A673 (cell line): ENCODE results near the gene HSH2D. TPM values are rescaled to one million over a fixed set of nuclear protein-coding genes. Genes with fewer than 3 reads are reported as not detected.

Source experiments
- BruUV-seq: library from RNA; stranded (reverse); fragments of 400-500 nt; replicated peaks from 2 replicates; lab custom pipeline; 2021; lab: Mats Ljungman, UMichigan
- CTCF ChIA-PET: fragments of 300-600 bp; sonication (Branson Sonifier 250); formaldehyde crosslinking; loops from one replicate; lab custom pipeline; 2022; ENCODE audit warnings: antibody characterized with exemption; lab: Charles Lee
- POLR2A ChIA-PET: fragments of 300-600 bp; sonication (Branson Sonifier 250); formaldehyde crosslinking; loops from one replicate; lab custom pipeline; 2022; ENCODE audit warnings: antibody characterized with exemption; ENCODE audit not compliant: low non-redundant PET; lab: Charles Lee
- DNase-seq: peaks from one replicate; pipeline ENCODE4 v3.0.0-alpha.2; 2015; ENCODE audit warnings: low spot score
- H3K27ac ChIP-seq: fragments of 200-600 bp; sonication (generic); 2 replicates; pipeline ENCODE4 v1.5.1; 2016; ENCODE audit warnings: mixed run types, low read depth, mild to moderate bottlenecking, mixed read lengths, antibody characterized with exemption, low read length; ENCODE audit not compliant: poor library complexity, severe bottlenecking
- H3K27me3 ChIP-seq: fragments of 200-600 bp; sonication (generic); replicated peaks from 2 replicates; pipeline ENCODE4 v1.6.1; 2017; ENCODE audit warnings: mixed run types, low read depth, mild to moderate bottlenecking, mixed read lengths, antibody characterized with exemption, low read length; ENCODE audit not compliant: insufficient read depth, poor library complexity
- H3K36me3 ChIP-seq: fragments of 200-600 bp; sonication (generic); 2 replicates; pipeline ENCODE4 v1.6.1; 2016; ENCODE audit warnings: mixed run types, mild to moderate bottlenecking, mixed read lengths, antibody characterized with exemption, low read length; ENCODE audit not compliant: insufficient read depth, poor library complexity, severe bottlenecking
- H3K4me1 ChIP-seq: fragments of 200-600 bp; sonication (generic); 2 replicates; pipeline ENCODE4 v1.6.1; 2017; ENCODE audit warnings: mixed run types, mild to moderate bottlenecking, mixed read lengths, antibody characterized with exemption, low read length; ENCODE audit not compliant: insufficient read depth, poor library complexity, severe bottlenecking
- H3K4me3 ChIP-seq: fragments of 200-600 bp; sonication (generic); 2 replicates; pipeline ENCODE4 v1.5.1; 2016; ENCODE audit warnings: low read depth, mixed run types, mild to moderate bottlenecking, mixed read lengths, low read length; ENCODE audit not compliant: poor library complexity, severe bottlenecking
- H3K9me3 ChIP-seq: fragments of 200-600 bp; sonication (generic); 2 replicates; pipeline ENCODE4 v1.6.1; 2016; ENCODE audit warnings: mixed run types, low read depth, mild to moderate bottlenecking, mixed read lengths, antibody characterized with exemption, low read length; ENCODE audit not compliant: poor library complexity, severe bottlenecking
- CTCF ChIP-seq: fragments of 300-800, 200-600 bp; sonication (generic); conservative IDR thresholded peaks from 2 replicates; pipeline ENCODE4 v1.5.1; 2017; ENCODE audit warnings: low read depth, mild to moderate bottlenecking, antibody characterized with exemption, low read length, moderate library complexity, mixed read lengths
- EZH2 ChIP-seq: fragments of 200-600 bp; sonication (generic); IDR thresholded peaks from 2 replicates; pipeline ENCODE4 v1.6.1; 2017; ENCODE audit warnings: borderline replicate concordance, low read depth, mild to moderate bottlenecking, mixed read lengths, antibody characterized with exemption, low read length; ENCODE audit not compliant: poor library complexity, severe bottlenecking
- intact Hi-C: fragments of 100-400 bp; cut with micrococcal nuclease; formaldehyde crosslinking; loops from one replicate; pipeline ENCODE4 v1.10.0; 2022; ENCODE audit not compliant: unreplicated experiment
- total RNA-seq: library from RNA; stranded (reverse); gene quantifications from 2 replicates; pipeline ENCODE4 v1.2.3, GENCODE V29; 2021

The HSH2D gene
- total RNA-seq, 1 experiment from 2014 or later, result not detected

GRCh38 chr19:16161840-16162239 lies 18.4 kb downstream of the HSH2D start:
- no TSS peak for BruUV-seq
- TF ChIP-seq EZH2 (no peak), CTCF (no peak)
- ChIA-PET POLR2A (no interaction called here), CTCF (interaction anchor here (0.6 to 0.7 kb wide), 3 partner anchors 53 to 1697 kb away, joined by 11 to 13 read pairs (median 12); no protein-coding TSS in a partner anchor)
- H3K4me3 ChIP-seq, result no peak overlapping the region
- no peak for DNase-seq
- H3K4me1 ChIP-seq, result no peaks in the 10 kb centered on the region
- H3K9me3 ChIP-seq, result no peaks in the 10 kb centered on the region
- no peak overlapping the region for H3K27ac ChIP-seq
- no peaks in the 10 kb centered on the region for H3K36me3 ChIP-seq
- no peaks in the 10 kb centered on the region for H3K27me3 ChIP-seq
- intact Hi-C loops, result no loop called here

- Histone ChIP-seq H3K27me3 (no peaks in the 10 kb centered on the region), H3K27ac (no peak overlapping the region), H3K9me3 (no peaks in the 10 kb centered on the region), H3K4me3 (no peak overlapping the region), H3K36me3 (no peaks in the 10 kb centered on the region), H3K4me1 (no peaks in the 10 kb centered on the region)
- no TSS peak for BruUV-seq
- TF ChIP-seq CTCF (no peak), EZH2 (no peak)
- intact Hi-C loops, result no loop called here
- ChIA-PET POLR2A (no interaction called here), CTCF (no interaction called here)
- no peak for DNase-seq
These were observed 20.9 kb downstream of the HSH2D start for GRCh38 chr19:16164222-16164890.

GRCh38 chr19:16166417-16166816 lies 22.9 kb downstream of the HSH2D start:
- BruUV-seq, result no TSS peak
- Histone ChIP-seq H3K27me3 (no peaks in the 10 kb centered on the region), H3K4me3 (no peak overlapping the region), H3K9me3 (no peaks in the 10 kb centered on the region), H3K36me3 (no peaks in the 10 kb centered on the region), H3K27ac (no peak overlapping the region), H3K4me1 (no peaks in the 10 kb centered on the region)
- DNase-seq, result no peak
- intact Hi-C loops, result no loop called here
- ChIA-PET CTCF (no interaction called here), POLR2A (no interaction called here)
- no peak for TF ChIP-seq CTCF
- TF ChIP-seq EZH2, result no peak
